ENCODE data around the gene FGFBP1. TPM values are rescaled to one million over a fixed set of nuclear protein-coding genes. Genes with fewer than 3 reads are reported as not detected.

The FGFBP1 gene
- polyA plus RNA-seq, 1 donor from 2014 or later = not detected

DNA sequence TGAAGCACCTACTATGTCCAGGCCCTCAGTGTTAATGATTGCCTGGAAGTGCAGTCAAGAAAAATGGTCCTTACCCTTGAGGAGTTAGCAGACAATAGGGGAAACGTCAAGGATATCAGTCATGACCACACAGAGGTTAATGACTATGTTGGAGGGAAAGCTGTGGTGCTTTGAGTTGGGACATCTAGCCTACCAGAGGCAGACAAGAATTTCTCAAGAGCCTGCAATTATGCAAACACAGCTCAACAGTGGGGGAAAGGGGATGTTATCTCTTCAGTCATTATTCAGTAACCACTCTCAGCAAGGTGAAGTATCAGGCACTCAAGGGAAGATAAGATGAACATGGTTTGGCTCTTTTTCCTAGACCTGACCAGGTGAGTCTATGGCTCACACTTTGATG, 7.0 kb upstream of the FGFBP1 start:
- TF ChIP-seq, protein P1, sequence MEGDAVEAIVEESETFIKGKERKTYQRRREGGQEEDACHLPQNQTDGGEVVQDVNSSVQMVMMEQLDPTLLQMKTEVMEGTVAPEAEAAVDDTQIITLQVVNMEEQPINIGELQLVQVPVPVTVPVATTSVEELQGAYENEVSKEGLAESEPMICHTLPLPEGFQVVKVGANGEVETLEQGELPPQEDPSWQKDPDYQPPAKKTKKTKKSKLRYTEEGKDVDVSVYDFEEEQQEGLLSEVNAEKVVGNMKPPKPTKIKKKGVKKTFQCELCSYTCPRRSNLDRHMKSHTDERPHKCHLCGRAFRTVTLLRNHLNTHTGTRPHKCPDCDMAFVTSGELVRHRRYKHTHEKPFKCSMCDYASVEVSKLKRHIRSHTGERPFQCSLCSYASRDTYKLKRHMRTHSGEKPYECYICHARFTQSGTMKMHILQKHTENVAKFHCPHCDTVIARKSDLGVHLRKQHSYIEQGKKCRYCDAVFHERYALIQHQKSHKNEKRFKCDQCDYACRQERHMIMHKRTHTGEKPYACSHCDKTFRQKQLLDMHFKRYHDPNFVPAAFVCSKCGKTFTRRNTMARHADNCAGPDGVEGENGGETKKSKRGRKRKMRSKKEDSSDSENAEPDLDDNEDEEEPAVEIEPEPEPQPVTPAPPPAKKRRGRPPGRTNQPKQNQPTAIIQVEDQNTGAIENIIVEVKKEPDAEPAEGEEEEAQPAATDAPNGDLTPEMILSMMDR (IDR thresholded peaks at IDR 0.05; ENCODE audit: poor library complexity, severe bottlenecking) = no peak
- no peak for TF ChIP-seq TAF1 (IDR thresholded peaks at IDR 0.05; ENCODE audit: low read depth)
- no peak for TF ChIP-seq EP300 (conservative IDR thresholded peaks at IDR 0.05; ENCODE audit: poor library complexity, severe bottlenecking)
- TF ChIP-seq POLR2AphosphoS5 (IDR thresholded peaks at IDR 0.05) = no peak
- TF ChIP-seq, protein P2, sequence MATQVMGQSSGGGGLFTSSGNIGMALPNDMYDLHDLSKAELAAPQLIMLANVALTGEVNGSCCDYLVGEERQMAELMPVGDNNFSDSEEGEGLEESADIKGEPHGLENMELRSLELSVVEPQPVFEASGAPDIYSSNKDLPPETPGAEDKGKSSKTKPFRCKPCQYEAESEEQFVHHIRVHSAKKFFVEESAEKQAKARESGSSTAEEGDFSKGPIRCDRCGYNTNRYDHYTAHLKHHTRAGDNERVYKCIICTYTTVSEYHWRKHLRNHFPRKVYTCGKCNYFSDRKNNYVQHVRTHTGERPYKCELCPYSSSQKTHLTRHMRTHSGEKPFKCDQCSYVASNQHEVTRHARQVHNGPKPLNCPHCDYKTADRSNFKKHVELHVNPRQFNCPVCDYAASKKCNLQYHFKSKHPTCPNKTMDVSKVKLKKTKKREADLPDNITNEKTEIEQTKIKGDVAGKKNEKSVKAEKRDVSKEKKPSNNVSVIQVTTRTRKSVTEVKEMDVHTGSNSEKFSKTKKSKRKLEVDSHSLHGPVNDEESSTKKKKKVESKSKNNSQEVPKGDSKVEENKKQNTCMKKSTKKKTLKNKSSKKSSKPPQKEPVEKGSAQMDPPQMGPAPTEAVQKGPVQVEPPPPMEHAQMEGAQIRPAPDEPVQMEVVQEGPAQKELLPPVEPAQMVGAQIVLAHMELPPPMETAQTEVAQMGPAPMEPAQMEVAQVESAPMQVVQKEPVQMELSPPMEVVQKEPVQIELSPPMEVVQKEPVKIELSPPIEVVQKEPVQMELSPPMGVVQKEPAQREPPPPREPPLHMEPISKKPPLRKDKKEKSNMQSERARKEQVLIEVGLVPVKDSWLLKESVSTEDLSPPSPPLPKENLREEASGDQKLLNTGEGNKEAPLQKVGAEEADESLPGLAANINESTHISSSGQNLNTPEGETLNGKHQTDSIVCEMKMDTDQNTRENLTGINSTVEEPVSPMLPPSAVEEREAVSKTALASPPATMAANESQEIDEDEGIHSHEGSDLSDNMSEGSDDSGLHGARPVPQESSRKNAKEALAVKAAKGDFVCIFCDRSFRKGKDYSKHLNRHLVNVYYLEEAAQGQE (IDR thresholded peaks at IDR 0.05; ENCODE audit: borderline replicate concordance) = no peak
- no peak for TF ChIP-seq SMC3 (conservative IDR thresholded peaks at IDR 0.05; ENCODE audit: poor library complexity)
- no peak for TF ChIP-seq MXI1 (conservative IDR thresholded peaks at IDR 0.05; ENCODE audit: poor library complexity, severe bottlenecking)
- TF ChIP-seq RAD21 (conservative IDR thresholded peaks at IDR 0.05) = no peak
- TF ChIP-seq EZH2 (IDR thresholded peaks at IDR 0.05; ENCODE audit: borderline replicate concordance, insufficient read depth, low read length, poor library complexity, severe bottlenecking) = no peak
- Histone ChIP-seq H4K20me1 (ENCODE audit: insufficient read depth) (no peaks in the 10 kb centered on the region), H3K27me3 (ENCODE audit: insufficient read depth, low read depth, low read length) (no peaks in the 10 kb centered on the region), H3K4me2 (ENCODE audit: low read length) (no peak overlapping the region), H3K79me2 (replicated peaks; ENCODE audit: insufficient read depth, low read length) (no peaks in the 10 kb centered on the region), H3K27ac (ENCODE audit: low read length) (no peak overlapping the region), H3K9ac (ENCODE audit: low read length) (no peak overlapping the region), H3K9me2 (ENCODE audit: insufficient read depth, low read length) (no peaks in the 10 kb centered on the region), H3K9me3 (ENCODE audit: low read length) (no peaks in the 10 kb centered on the region), H2AFZ (ENCODE audit: low read depth, low read length) (no peak overlapping the region), H3K4me3 (ENCODE audit: low read length) (no peak overlapping the region), H3F3A (ENCODE audit: insufficient read depth, low read length, poor library complexity, severe bottlenecking) (no peaks in the 10 kb centered on the region), H3K36me3 (ENCODE audit: insufficient read depth, low read length) (no peaks in the 10 kb centered on the region)

DNA sequence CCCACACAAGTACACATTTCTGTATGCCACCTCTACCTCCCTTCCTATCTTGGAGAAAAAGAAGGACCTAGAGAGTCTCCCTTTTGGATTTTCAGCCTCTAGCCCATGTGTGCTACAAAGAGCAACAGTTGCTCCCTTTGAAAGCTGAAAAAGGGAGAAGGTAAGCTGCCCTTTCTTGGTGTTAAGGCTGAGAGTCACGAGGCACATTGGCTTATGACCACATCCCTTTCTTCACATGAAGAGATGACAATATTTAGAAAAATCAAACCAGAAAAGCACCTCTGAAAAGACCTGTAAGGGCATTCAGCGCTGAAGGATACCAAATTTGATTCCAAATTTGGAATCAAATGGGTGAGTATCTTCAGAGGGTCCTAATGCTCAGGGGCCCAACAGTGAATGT, 6.4 kb upstream of the FGFBP1 start:
- Histone ChIP-seq H4K20me1 (ENCODE audit: insufficient read depth) (no peaks in the 10 kb centered on the region), H3K4me3 (ENCODE audit: low read length) (no peak overlapping the region), H3K79me2 (replicated peaks; ENCODE audit: insufficient read depth, low read length) (no peaks in the 10 kb centered on the region), H3K9me2 (ENCODE audit: insufficient read depth, low read length) (no peaks in the 10 kb centered on the region), H3F3A (ENCODE audit: insufficient read depth, low read length, poor library complexity, severe bottlenecking) (no peaks in the 10 kb centered on the region), H3K9me3 (ENCODE audit: low read length) (no peaks in the 10 kb centered on the region), H3K27ac (ENCODE audit: low read length) (no peak overlapping the region), H3K4me2 (ENCODE audit: low read length) (no peak overlapping the region), H2AFZ (ENCODE audit: low read depth, low read length) (no peak overlapping the region), H3K9ac (ENCODE audit: low read length) (no peak overlapping the region), H3K27me3 (ENCODE audit: insufficient read depth, low read depth, low read length) (no peaks in the 10 kb centered on the region), H3K36me3 (ENCODE audit: insufficient read depth, low read length) (no peaks in the 10 kb centered on the region)
- TF ChIP-seq EP300 (conservative IDR thresholded peaks at IDR 0.05; ENCODE audit: poor library complexity, severe bottlenecking) (no peak), TAF1 (IDR thresholded peaks at IDR 0.05; ENCODE audit: low read depth) (no peak), SMC3 (conservative IDR thresholded peaks at IDR 0.05; ENCODE audit: poor library complexity) (no peak), RAD21 (conservative IDR thresholded peaks at IDR 0.05) (no peak), MXI1 (conservative IDR thresholded peaks at IDR 0.05; ENCODE audit: poor library complexity, severe bottlenecking) (no peak), EZH2 (IDR thresholded peaks at IDR 0.05; ENCODE audit: borderline replicate concordance, insufficient read depth, low read length, poor library complexity, severe bottlenecking) (no peak), POLR2AphosphoS5 (IDR thresholded peaks at IDR 0.05) (no peak)
- TF ChIP-seq, protein P2 (IDR thresholded peaks at IDR 0.05; ENCODE audit: borderline replicate concordance) = no peak
- TF ChIP-seq, protein P1 (IDR thresholded peaks at IDR 0.05; ENCODE audit: poor library complexity, severe bottlenecking) = no peak

Data from neural cell (in vitro differentiated cells).